Transverse colon (tissue), 4 donors: ENCODE data around the gene ANGPTL4. TPM values are rescaled to one million over a fixed set of nuclear protein-coding genes. Genes with fewer than 3 reads are reported as not detected.

Experiments
- DNase-seq: peaks from one replicate; pipeline ENCODE4 v3.0.0-alpha.2; 2019
- H3K27ac ChIP-seq, 4 donors: fragments of 200-600 bp; sonication (generic); 2 replicates each; pipeline ENCODE4 v1.5.1; 2016 to 2018; ENCODE audit warnings: inconsistent platforms in 4 of 4
- H3K27me3 ChIP-seq: fragments of 200-600 bp; sonication (generic); 2 replicates; pipeline ENCODE4 v1.5.1; 2017; ENCODE audit warnings: inconsistent platforms
- H3K36me3 ChIP-seq, 4 donors: fragments of 200-600 bp; sonication (generic); 2 replicates each; pipeline ENCODE4 v1.5.1; 2017 to 2019; ENCODE audit warnings: inconsistent platforms in 4 of 4
- H3K4me1 ChIP-seq, 4 donors: fragments of 200-600 bp; sonication (generic); 2 replicates each; pipeline ENCODE4 v1.5.1; 2017 to 2020; ENCODE audit warnings: inconsistent platforms in 4 of 4
- H3K4me3 ChIP-seq, 4 donors: fragments of 200-600 bp; sonication (generic); 1 replicate in 1 of 4; 2 replicates in 3 of 4; pipeline versions ENCODE4 v1.5.1 to v1.6.1; 2017 to 2019; ENCODE audit warnings: inconsistent platforms in 4 of 4
- H3K9me3 ChIP-seq, 2 donors: fragments of 200-600 bp; sonication (generic); 2 replicates each; pipeline ENCODE4 v1.5.1; 2017 to 2019; ENCODE audit warnings: inconsistent platforms in 2 of 2
- CTCF ChIP-seq, 5 experiments: fragments of 200-600 bp in 3 of 5; fragments of 450-650 bp in 2 of 5; sonication (generic) in 3 of 5; IDR thresholded peaks; 1 replicate in 2 of 5; 2 replicates in 3 of 5; pipeline ENCODE4 v1.5.1; 2016 to 2017; ENCODE audit warnings: antibody characterized with exemption in 5 of 5, inconsistent platforms in 3 of 5, mild to moderate bottlenecking in 2 of 5, moderate library complexity in 1 of 5
- EP300 ChIP-seq: sonication (generic); formaldehyde crosslinking; IDR thresholded peaks from one replicate; pipeline ENCODE4 v1.6.1; 2017; ENCODE audit warnings: antibody characterized with exemption, low read depth
- POLR2A ChIP-seq: fragments of 450-650 bp; IDR thresholded peaks from one replicate; pipeline ENCODE4 v1.6.1; 2016; ENCODE audit warnings: antibody characterized with exemption, mild to moderate bottlenecking, moderate library complexity
- POLR2AphosphoS5 ChIP-seq, 3 donors: sonication (generic); formaldehyde crosslinking; IDR thresholded peaks; one replicate each; pipeline ENCODE4 v1.6.1; 2016; ENCODE audit warnings: antibody characterized with exemption in 3 of 3
- WGBS, 2 donors: methylation state at CpG; one replicate each; pipeline ENCODE4 v1.1.5; 2018; ENCODE audit warnings: low coverage in 1 of 2; 5-methylcytosine and 5-hydroxymethylcytosine counted together
- in situ Hi-C, 4 donors: fragments of 200-750 bp; cut with MboI; loops; one replicate each; pipeline versions ENCODE4 v1.15.0 to v1.15.1; 2017; ENCODE audit warnings: low sequenced_read_pairs in 3 of 4, low pct_ligation_motif_present in 1 of 4, low pct_unique_long_range_greater_than_20kb in 1 of 4
- intact Hi-C: fragments of 100-400 bp; cut with DNase I; formaldehyde crosslinking; loops from one replicate; pipeline ENCODE4 v1.15.1; 2023; ENCODE audit warnings: low total_unique reads
- total RNA-seq, 4 donors: library from RNA; depleted of rRNA; stranded (reverse); fragments of >200 nt; gene quantifications; one replicate each; pipeline ENCODE4 v1.1.0, GENCODE V29; 2016

ANGPTL4 gene
- total RNA-seq, 4 donors from 2014 or later, result 2.3 to 123 (median 10.3) TPM

DNA sequence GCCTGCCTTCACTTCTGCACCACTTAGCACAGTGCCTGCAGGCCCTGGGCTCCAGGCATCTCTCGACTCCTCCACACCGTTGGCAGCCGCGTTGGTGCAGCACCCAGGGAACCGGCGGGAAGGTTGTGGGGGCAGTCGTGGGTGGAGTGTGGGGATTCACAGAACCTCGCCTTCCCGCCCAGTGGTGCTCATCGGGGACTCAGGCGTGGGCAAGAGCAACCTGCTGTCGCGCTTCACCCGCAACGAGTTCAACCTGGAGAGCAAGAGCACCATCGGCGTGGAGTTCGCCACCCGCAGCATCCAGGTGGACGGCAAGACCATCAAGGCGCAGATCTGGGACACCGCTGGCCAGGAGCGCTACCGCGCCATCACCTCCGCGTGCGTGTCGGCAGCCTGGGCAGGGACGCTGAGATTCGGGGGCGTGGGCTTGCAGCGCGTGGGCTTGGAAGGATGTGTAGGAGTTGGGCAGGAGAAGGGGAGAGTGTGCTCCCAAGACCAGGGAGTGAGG, 35.8 kb downstream of the ANGPTL4 start:
- no peak for DNase-seq
- Histone ChIP-seq H3K27ac (no peak overlapping the region), H3K4me3 (no peak overlapping the region), H3K9me3 (no peaks in the 10 kb centered on the region), H3K27me3 (no peaks in the 10 kb centered on the region), H3K4me1 (peaks cover 0 to 16% (median 10%) of the 10 kb centered on the region in 4 donors), H3K36me3 (peaks cover 0 to 20% (median 6%) of the 10 kb centered on the region in 4 donors)
- TF ChIP-seq EP300, result no peak
- TF ChIP-seq POLR2A, result no peak
- no peak for TF ChIP-seq CTCF (IDR thresholded peaks at IDR 0.05)
- TF ChIP-seq POLR2AphosphoS5 (IDR thresholded peaks at IDR 0.05), result no peak
- in situ Hi-C loops (loop anchor here in 2 of 4 donors (10.0 to 25.0 kb wide), 2 partner anchors 45 to 113 kb away; partner anchors contain the start of genes PRAM1 (in 1 of the 2) and ZNF414 (in 1 of the 2)), intact Hi-C loops (no loop called here)
- 96 to 97% methylated on average over 9 to 34 of the region's 34 CpGs for WGBS, 2 donors

DNA sequence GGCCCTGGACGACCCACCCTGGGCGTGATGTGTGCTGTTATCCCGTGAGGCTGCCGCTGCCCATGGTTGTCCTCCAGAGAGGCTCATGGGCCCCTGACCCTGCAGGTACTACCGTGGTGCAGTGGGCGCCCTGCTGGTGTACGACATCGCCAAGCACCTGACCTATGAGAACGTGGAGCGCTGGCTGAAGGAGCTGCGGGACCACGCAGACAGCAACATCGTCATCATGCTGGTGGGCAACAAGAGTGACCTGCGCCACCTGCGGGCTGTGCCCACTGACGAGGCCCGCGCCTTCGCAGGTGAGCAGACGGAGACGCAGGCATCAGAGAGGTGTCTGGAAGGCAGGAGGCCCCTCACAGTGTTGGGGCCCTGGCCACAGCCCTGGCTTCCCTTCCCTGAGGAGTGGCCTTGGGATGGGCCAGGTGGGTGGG, 38.0 kb downstream of the ANGPTL4 start:
- WGBS, 2 donors, result 60 to 96% methylated on average over 2 to 21 of the region's 21 CpGs
- DNase-seq, result no peak
- TF ChIP-seq CTCF (IDR thresholded peaks at IDR 0.05) (no peak), EP300 (no peak), POLR2AphosphoS5 (IDR thresholded peaks at IDR 0.05) (no peak), POLR2A (no peak)
- H3K4me3 ChIP-seq, result no peak overlapping the region
- in situ Hi-C loops (loop anchor here in 2 of 4 donors (10.0 to 25.0 kb wide), 2 partner anchors 47 to 110 kb away; partner anchors contain the start of genes PRAM1 (in 1 of the 2) and ZNF414 (in 1 of the 2)), intact Hi-C loops (no loop called here)
- no peaks in the 10 kb centered on the region for H3K27me3 ChIP-seq
- H3K27ac ChIP-seq, result no peak overlapping the region
- H3K9me3 ChIP-seq, result no peaks in the 10 kb centered on the region
- H3K36me3 ChIP-seq, result peaks cover 0 to 23% (median 9%) of the 10 kb centered on the region in 4 donors
- H3K4me1 ChIP-seq, result peaks cover 0 to 8% (median 4%) of the 10 kb centered on the region in 4 donors

DNA sequence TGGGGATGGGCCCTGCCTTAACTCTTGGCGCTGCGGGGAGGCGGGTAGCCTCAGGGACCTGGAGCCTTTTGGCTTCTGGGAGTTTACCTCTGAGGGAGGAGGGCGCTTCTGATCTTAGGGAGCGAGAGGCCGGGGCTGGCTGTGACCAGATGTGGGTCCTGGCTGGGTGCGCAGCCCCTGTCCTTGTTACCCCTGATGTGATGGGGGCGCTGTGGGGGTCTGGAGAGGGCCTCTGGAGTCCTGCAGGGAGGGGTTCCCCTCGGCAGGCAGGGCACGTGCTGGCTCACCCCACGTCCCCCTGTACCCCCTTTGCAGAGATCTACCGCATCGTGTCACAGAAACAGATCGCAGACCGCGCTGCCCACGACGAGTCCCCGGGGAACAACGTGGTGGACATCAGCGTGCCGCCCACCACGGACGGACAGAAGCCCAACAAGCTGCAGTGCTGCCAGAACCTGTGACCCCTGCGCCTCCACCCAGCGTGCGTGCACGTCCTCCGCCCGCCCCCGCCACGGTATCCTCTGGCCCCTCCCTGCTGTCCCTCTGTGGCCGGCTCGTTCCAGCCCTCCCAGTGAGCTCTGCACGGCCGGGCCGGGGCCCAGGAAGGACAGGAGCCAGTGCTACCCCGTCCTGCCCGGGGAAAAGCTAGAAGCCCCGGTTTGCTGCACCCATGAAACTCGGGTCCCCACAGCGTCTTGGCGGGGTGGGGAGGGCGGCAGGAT, 39.3 kb downstream of the ANGPTL4 start:
- H3K27ac ChIP-seq, result peak overlapping the region in 1 of 4 donors; percentile 17
- no peak for DNase-seq
- no peak overlapping the region for H3K4me3 ChIP-seq
- H3K27me3 ChIP-seq, result no peaks in the 10 kb centered on the region
- in situ Hi-C loops, result loop anchor here in 2 of 4 donors (10.0 to 25.0 kb wide), 2 partner anchors 48 to 109 kb away; partner anchors contain the start of genes PRAM1 (in 1 of the 2) and ZNF414 (in 1 of the 2)
- H3K4me1 ChIP-seq, result no peaks in the 10 kb centered on the region
- intact Hi-C loops, result no loop called here
- TF ChIP-seq POLR2AphosphoS5 (IDR thresholded peaks at IDR 0.05) (no peak), POLR2A (no peak), EP300 (no peak), CTCF (IDR thresholded peaks at IDR 0.05) (no peak)
- no peaks in the 10 kb centered on the region for H3K9me3 ChIP-seq
- 90 to 100% methylated on average over 1 to 44 of the region's 44 CpGs for WGBS, 2 donors
- H3K36me3 ChIP-seq, result peaks cover 0 to 23% (median 9%) of the 10 kb centered on the region in 4 donors

DNA sequence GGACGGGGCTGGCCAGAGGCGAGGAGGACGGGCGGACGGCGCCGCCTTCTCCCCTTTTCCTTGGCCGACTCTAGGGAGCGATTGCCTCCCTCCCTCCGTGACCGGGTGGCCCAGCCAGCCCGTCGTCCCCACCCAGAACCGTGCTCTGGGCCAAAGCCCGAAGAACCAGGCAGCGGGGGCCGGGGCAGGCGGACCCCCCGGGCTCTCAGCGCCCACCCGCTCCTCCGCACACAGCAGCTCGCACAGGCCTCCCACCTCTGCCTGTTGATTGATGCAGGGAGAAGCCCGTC, 39.8 kb downstream of the ANGPTL4 start:
- H3K27ac ChIP-seq, result peak overlapping the region in 1 of 4 donors; percentile 17
- no peak for TF ChIP-seq CTCF (IDR thresholded peaks at IDR 0.05)
- DNase-seq, result no peak
- no peaks in the 10 kb centered on the region for H3K4me1 ChIP-seq
- intact Hi-C loops (no loop called here), in situ Hi-C loops (loop anchor here in 2 of 4 donors (10.0 to 25.0 kb wide), 2 partner anchors 49 to 109 kb away; partner anchors contain the start of genes PRAM1 (in 1 of the 2) and ZNF414 (in 1 of the 2))
- no peaks in the 10 kb centered on the region for H3K27me3 ChIP-seq
- 64 to 84% methylated on average over 6 to 23 of the region's 24 CpGs for WGBS, 2 donors
- peaks cover 0 to 23% (median 9%) of the 10 kb centered on the region in 4 donors for H3K36me3 ChIP-seq
- no peaks in the 10 kb centered on the region for H3K9me3 ChIP-seq
- H3K4me3 ChIP-seq, result no peak overlapping the region
